ENCODE results near the gene MYCBP2. TPM values are rescaled to one million over a fixed set of nuclear protein-coding genes. Genes with fewer than 3 reads are reported as not detected.
"Not testable (repeated sequence)": the region's sequence is repeated elsewhere in the genome, so short reads cannot be mapped to it uniquely, and the experiment has no call there.

Gene MYCBP2
- polyA plus RNA-seq, 1 experiment: 49.4 TPM

- no peak for DNase-seq (ENCODE audit: low read depth, low spot score)
- Histone ChIP-seq H3K27ac (ENCODE audit: low read depth, low read length) (no peak overlapping the region), H3K27me3 (ENCODE audit: control insufficient read depth, insufficient read depth, low read length) (no peaks in the 10 kb centered on the region), H3K4me3 (ENCODE audit: low read depth, low read length) (no peak overlapping the region), H3K9me3 (ENCODE audit: control insufficient read depth, insufficient read depth, low read length) (no peaks in the 10 kb centered on the region)
- ChIA-PET POLR2A (interaction anchor here (0.7 kb wide), 1 partner anchor 9 kb away, joined by 4 read pairs; no protein-coding TSS in a partner anchor), CTCF (interaction anchor here (0.7 to 2.3 kb wide), 4 partner anchors 14 to 37 kb away, joined by 4 to 20 read pairs (median 10); no protein-coding TSS in a partner anchor)
- TF ChIP-seq CTCF (IDR thresholded peaks at IDR 0.05; ENCODE audit: low read depth, low read length): no peak
Measured at GRCh38 chr13:77016888-77017623, 309.8 kb downstream of the MYCBP2 start.

- no peak overlapping the region for H3K27ac ChIP-seq (ENCODE audit: low read depth, low read length)
- no peaks in the 10 kb centered on the region for H3K27me3 ChIP-seq (ENCODE audit: control insufficient read depth, insufficient read depth, low read length)
- ChIA-PET CTCF (interaction anchor here (0.5 to 1.4 kb wide), 3 partner anchors 13 to 1331 kb away, joined by 4 to 11 read pairs (median 6); no protein-coding TSS in a partner anchor), POLR2A (interaction anchor here (0.6 to 0.7 kb wide), 2 partner anchors 9 to 491 kb away, joined by 4 read pairs; no protein-coding TSS in a partner anchor)
- DNase-seq (ENCODE audit: low read depth, low spot score): no peak
- TF ChIP-seq CTCF (IDR thresholded peaks at IDR 0.05; ENCODE audit: low read depth, low read length): no peak
- no peak overlapping the region for H3K4me3 ChIP-seq (ENCODE audit: low read depth, low read length)
- no peaks in the 10 kb centered on the region for H3K9me3 ChIP-seq (ENCODE audit: control insufficient read depth, insufficient read depth, low read length)
Measured at GRCh38 chr13:77016251-77016812, 310.6 kb downstream of the MYCBP2 start.

GRCh38 chr13:77014906-77015685 is 311.8 kb downstream of the MYCBP2 start:
- no peak overlapping the region for H3K4me3 ChIP-seq (ENCODE audit: low read depth, low read length)
- no peak overlapping the region for H3K27ac ChIP-seq (ENCODE audit: low read depth, low read length)
- TF ChIP-seq CTCF (IDR thresholded peaks at IDR 0.05; ENCODE audit: low read depth, low read length): no peak
- no peak for DNase-seq (ENCODE audit: low read depth, low spot score)
- H3K27me3 ChIP-seq (ENCODE audit: control insufficient read depth, insufficient read depth, low read length): no peaks in the 10 kb centered on the region
- H3K9me3 ChIP-seq (ENCODE audit: control insufficient read depth, insufficient read depth, low read length): no peaks in the 10 kb centered on the region
- ChIA-PET CTCF (interaction anchor here (1.4 to 1.7 kb wide), 3 partner anchors 9 to 35 kb away, joined by 3 to 20 read pairs (median 9); no protein-coding TSS in a partner anchor), POLR2A (no interaction called here)

- no peak overlapping the region for H3K27ac ChIP-seq (ENCODE audit: low read depth, low read length)
- ChIA-PET CTCF (interaction anchor here (1.4 to 1.7 kb wide), 3 partner anchors 8 to 34 kb away, joined by 3 to 20 read pairs (median 9); no protein-coding TSS in a partner anchor), POLR2A (no interaction called here)
- H3K9me3 ChIP-seq (ENCODE audit: control insufficient read depth, insufficient read depth, low read length): no peaks in the 10 kb centered on the region
- no peaks in the 10 kb centered on the region for H3K27me3 ChIP-seq (ENCODE audit: control insufficient read depth, insufficient read depth, low read length)
- no peak for TF ChIP-seq CTCF (IDR thresholded peaks at IDR 0.05; ENCODE audit: low read depth, low read length)
- H3K4me3 ChIP-seq (ENCODE audit: low read depth, low read length): no peak overlapping the region
- no peak for DNase-seq (ENCODE audit: low read depth, low spot score)
Measured at GRCh38 chr13:77013853-77014542, 312.9 kb downstream of the MYCBP2 start.

GRCh38 chr13:77009719-77010118 is 317.2 kb downstream of the MYCBP2 start:
- DNase-seq (ENCODE audit: low read depth, low spot score); H3K27me3 ChIP-seq (ENCODE audit: control insufficient read depth, insufficient read depth, low read length); H3K4me3 ChIP-seq (ENCODE audit: low read depth, low read length); POLR2A ChIA-PET; H3K27ac ChIP-seq (ENCODE audit: low read depth, low read length); H3K9me3 ChIP-seq (ENCODE audit: control insufficient read depth, insufficient read depth, low read length): not testable (repeated sequence)
- CTCF ChIA-PET: interaction anchor here (3.9 kb wide), 1 partner anchor 8 kb away, joined by 17 read pairs; no protein-coding TSS in a partner anchor

All from AG04450 (cell line).